T-cell (primary cell): ENCODE data around the gene AKAP8L. TPM values are rescaled to one million over a fixed set of nuclear protein-coding genes. Genes with fewer than 3 reads are reported as not detected.

Source experiments
- ATAC-seq, 4 experiments: fragments of 200-7000 bp in 3 of 4; fragments of 150-1000 bp in 1 of 4; cut with Tn5 transposase; replicated peaks in 1 of 4; 1 replicate in 3 of 4; 2 replicates in 1 of 4; pipeline ENCODE4 v1.10.0; 2021; ENCODE audit warnings: moderate library complexity in 3 of 4, mild to moderate bottlenecking in 2 of 4, moderate number of reproducible peaks in 1 of 4
- CTCF ChIA-PET, 2 donors: fragments of 300-600 bp; sonication (Branson Sonifier 250); formaldehyde crosslinking; loops; one replicate each; lab custom pipeline; 2022; ENCODE audit warnings: antibody characterized with exemption in 2 of 2; lab: Charles Lee
- POLR2A ChIA-PET, 2 donors: fragments of 300-600 bp; sonication (Branson Sonifier 250); formaldehyde crosslinking; loops; one replicate each; lab custom pipeline; 2022; ENCODE audit warnings: antibody characterized with exemption in 2 of 2; lab: Charles Lee
- DNase-seq, 35 experiments: peaks; one replicate each; pipeline versions ENCODE4 v3.0.0 to v3.0.0-alpha.2; 2013 to 2023
- H3K27ac ChIP-seq: one replicate; pipeline ENCODE4 v1.5.1; 2013; ENCODE audit warnings: low read length
- H3K27me3 ChIP-seq, 2 experiments: replicated peaks in 1 of 2; 1 replicate in 1 of 2; 2 replicates in 1 of 2; pipeline versions ENCODE4 v1.6.1 to v1.7.0; 2013; ENCODE audit warnings: low read length in 1 of 2, mixed read lengths in 1 of 2; ENCODE audit not compliant: control insufficient read depth in 2 of 2, insufficient read depth in 2 of 2; ENCODE audit errors: extremely low read depth in 1 of 2
- H3K36me3 ChIP-seq, 2 donors: 1 replicate in 1 of 2; 2 replicates in 1 of 2; pipeline versions ENCODE4 v1.6.1 to v1.7.0; 2013; ENCODE audit warnings: low read length in 1 of 2; ENCODE audit not compliant: control insufficient read depth in 2 of 2, insufficient read depth in 1 of 2; ENCODE audit errors: extremely low read depth in 1 of 2
- H3K4me1 ChIP-seq, 2 experiments: 1 replicate in 1 of 2; 2 replicates in 1 of 2; pipeline versions ENCODE4 v1.6.1 to v1.7.0; 2013; ENCODE audit warnings: low read length in 2 of 2, mixed read lengths in 1 of 2; ENCODE audit not compliant: insufficient read depth in 2 of 2, control insufficient read depth in 1 of 2; ENCODE audit errors: extremely low read depth in 1 of 2
- H3K4me3 ChIP-seq, 2 donors: 1 replicate in 1 of 2; 2 replicates in 1 of 2; pipeline versions ENCODE4 v1.5.1 to v1.7.0; 2013; ENCODE audit warnings: mild to moderate bottlenecking in 2 of 2, low read length in 1 of 2, moderate library complexity in 1 of 2; ENCODE audit not compliant: control insufficient read depth in 1 of 2; ENCODE audit errors: extremely low read depth in 1 of 2
- H3K9me3 ChIP-seq: 2 replicates; pipeline ENCODE4 v1.7.0; 2013
- H3K27ac Mint-ChIP-seq, 2 donors: one replicate each; pipeline ENCODE4 v1.8.0; 2020 to 2021; ENCODE audit warnings: mild to moderate bottlenecking in 2 of 2, mixed read lengths in 2 of 2
- H3K27me3 Mint-ChIP-seq, 2 donors: one replicate each; pipeline ENCODE4 v1.8.0; 2021 to 2022; ENCODE audit warnings: mixed read lengths in 2 of 2
- H3K36me3 Mint-ChIP-seq: one replicate; pipeline ENCODE4 v1.8.0; 2021; ENCODE audit warnings: mixed read lengths
- H3K4me1 Mint-ChIP-seq, 3 donors: one replicate each; pipeline ENCODE4 v1.8.0; 2020 to 2022; ENCODE audit warnings: mixed read lengths in 3 of 3, mild to moderate bottlenecking in 1 of 3
- H3K4me3 Mint-ChIP-seq, 3 donors: one replicate each; pipeline ENCODE4 v1.8.0; 2020 to 2022; ENCODE audit warnings: mild to moderate bottlenecking in 3 of 3, mixed read lengths in 3 of 3, moderate library complexity in 3 of 3
- H3K9me3 Mint-ChIP-seq, 3 donors: one replicate each; pipeline ENCODE4 v1.8.0; 2020 to 2022; ENCODE audit warnings: mixed read lengths in 3 of 3
- WGBS: methylation state at CpG from one replicate; pipeline ENCODE4 v1.1.5; 2013; ENCODE audit warnings: missing lambda C conversion rate; ENCODE audit not compliant: insufficient coverage; 5-methylcytosine and 5-hydroxymethylcytosine counted together
- total RNA-seq, 35 experiments: library from RNA in 6 of 35; stranded (reverse) in 6 of 35; fragments of 120-200 nt in 1 of 35; gene quantifications; one replicate each; pipeline versions ENCODE4 v1.2.1 to v1.2.4 and lab custom pipeline; 2013 to 2026

AKAP8L gene
- total RNA-seq, 5 donors from 2014 or later (not counting 1 experiment from before 2014, with no cell fraction given), result 134 to 198 (median 184) TPM

GRCh38 chr19:15445227-15445605 lies 26.4 kb upstream of the AKAP8L start:
- H3K9me3 Mint-ChIP-seq, result no peaks in the 10 kb centered on the region
- no peaks in the 10 kb centered on the region for H3K36me3 Mint-ChIP-seq
- no peak overlapping the region for H3K4me3 Mint-ChIP-seq
- Histone ChIP-seq H3K9me3 (no peaks in the 10 kb centered on the region), H3K36me3 (no peaks in the 10 kb centered on the region), H3K27me3 (no peaks in the 10 kb centered on the region), H3K27ac (no peak overlapping the region), H3K4me3 (no peak overlapping the region), H3K4me1 (peaks cover 0 to 12% of the 10 kb centered on the region in 2 experiments)
- no peak overlapping the region for H3K27ac Mint-ChIP-seq
- ChIA-PET CTCF (no interaction called here), POLR2A (no interaction called here)
- peaks cover 8 to 10% (median 9%) of the 10 kb centered on the region in 3 donors for H3K4me1 Mint-ChIP-seq
- no peak for ATAC-seq
- H3K27me3 Mint-ChIP-seq, result no peaks in the 10 kb centered on the region
- WGBS, result 87% methylated on average over 9 of the region's 9 CpGs
- DNase-seq, result no peak

- H3K4me3 Mint-ChIP-seq, result no peak overlapping the region
- H3K9me3 Mint-ChIP-seq, result no peaks in the 10 kb centered on the region
- H3K36me3 Mint-ChIP-seq, result no peaks in the 10 kb centered on the region
- Histone ChIP-seq H3K27me3 (no peaks in the 10 kb centered on the region), H3K27ac (no peak overlapping the region), H3K36me3 (no peaks in the 10 kb centered on the region), H3K9me3 (no peaks in the 10 kb centered on the region), H3K4me3 (no peak overlapping the region), H3K4me1 (peaks cover 0 to 9% of the 10 kb centered on the region in 2 experiments)
- POLR2A ChIA-PET, result no interaction called here
- ATAC-seq (no peak), DNase-seq (no peak)
- no peaks in the 10 kb centered on the region for H3K27me3 Mint-ChIP-seq
- H3K4me1 Mint-ChIP-seq, result peaks cover 7 to 8% (median 7%) of the 10 kb centered on the region in 3 donors
- CTCF ChIA-PET, result no interaction called here
- 96% methylated on average over 12 of the region's 15 CpGs for WGBS
- no peak overlapping the region for H3K27ac Mint-ChIP-seq
Observed at GRCh38 chr19:15444505-15445226, 25.9 kb upstream of the AKAP8L start.

- H3K4me3 ChIP-seq, result no peak overlapping the region
- Mint-ChIP-seq H3K27me3 (no peaks in the 10 kb centered on the region), H3K36me3 (no peaks in the 10 kb centered on the region), H3K27ac (no peak overlapping the region), H3K4me1 (peaks cover 5 to 6% (median 5%) of the 10 kb centered on the region in 3 donors), H3K4me3 (no peak overlapping the region), H3K9me3 (no peaks in the 10 kb centered on the region)
- ATAC-seq (no peak), DNase-seq (no peak)
- no peaks in the 10 kb centered on the region for H3K9me3 ChIP-seq
- peaks cover 0 to 4% of the 10 kb centered on the region in 2 experiments for H3K4me1 ChIP-seq
- H3K36me3 ChIP-seq, result peaks cover 0 to 6% of the 10 kb centered on the region in 2 donors
- 98% methylated on average over 6 of the region's 10 CpGs for WGBS
- POLR2A ChIA-PET, result no interaction called here
- CTCF ChIA-PET, result no interaction called here
- no peak overlapping the region for H3K27ac ChIP-seq
- H3K27me3 ChIP-seq, result no peaks in the 10 kb centered on the region
Observed at GRCh38 chr19:15443838-15444237, 25.1 kb upstream of the AKAP8L start.

GRCh38 chr19:15443325-15443724 lies 24.5 kb upstream of the AKAP8L start:
- 77% methylated on average over 1 of the region's 3 CpGs for WGBS
- POLR2A ChIA-PET, result no interaction called here

GRCh38 chr19:15442142-15442920 lies 23.5 kb upstream of the AKAP8L start:
- Mint-ChIP-seq H3K27me3 (no peaks in the 10 kb centered on the region), H3K9me3 (no peaks in the 10 kb centered on the region), H3K4me1 (no peaks in the 10 kb centered on the region), H3K4me3 (no peak overlapping the region), H3K36me3 (no peaks in the 10 kb centered on the region), H3K27ac (no peak overlapping the region)
- no peak overlapping the region for H3K27ac ChIP-seq
- no peak for DNase-seq
- H3K4me1 ChIP-seq, result no peaks in the 10 kb centered on the region
- no peaks in the 10 kb centered on the region for H3K9me3 ChIP-seq
- no peak overlapping the region for H3K4me3 ChIP-seq
- ChIA-PET POLR2A (interaction anchor here in 1 of 2 donors (0.7 kb wide), 1 partner anchor 16 kb away, joined by 6 read pairs; no protein-coding TSS in a partner anchor), CTCF (no interaction called here)
- no peak for ATAC-seq
- 90% methylated on average over 12 of the region's 13 CpGs for WGBS
- no peaks in the 10 kb centered on the region for H3K27me3 ChIP-seq
- H3K36me3 ChIP-seq, result peaks cover 0 to 11% of the 10 kb centered on the region in 2 donors

More at GRCh38 chr19:15443325-15443724, 24.5 kb upstream of the AKAP8L start:
- H3K27ac Mint-ChIP-seq, result peak overlapping the region in 1 of 2 donors; percentile 46
- no peaks in the 10 kb centered on the region for H3K36me3 Mint-ChIP-seq
- H3K4me3 Mint-ChIP-seq, result no peak overlapping the region
- no peaks in the 10 kb centered on the region for H3K9me3 ChIP-seq
- peaks cover 0 to 11% of the 10 kb centered on the region in 2 donors for H3K36me3 ChIP-seq
- DNase-seq (no peak), ATAC-seq (no peak)
- no peaks in the 10 kb centered on the region for H3K27me3 ChIP-seq
- H3K27ac ChIP-seq, result no peak overlapping the region
- H3K27me3 Mint-ChIP-seq, result no peaks in the 10 kb centered on the region
- CTCF ChIA-PET, result no interaction called here
- no peak overlapping the region for H3K4me3 ChIP-seq
- peaks cover 0 to under 1% (median under 1%) of the 10 kb centered on the region in 3 donors for H3K4me1 Mint-ChIP-seq
- H3K9me3 Mint-ChIP-seq, result no peaks in the 10 kb centered on the region
- H3K4me1 ChIP-seq, result no peaks in the 10 kb centered on the region

- Histone ChIP-seq H3K27me3 (no peaks in the 10 kb centered on the region), H3K36me3 (peaks cover 0 to 11% of the 10 kb centered on the region in 2 donors), H3K4me1 (no peaks in the 10 kb centered on the region), H3K4me3 (no peak overlapping the region), H3K9me3 (no peaks in the 10 kb centered on the region), H3K27ac (no peak overlapping the region)
- ChIA-PET POLR2A (interaction anchor here in 1 of 2 donors (0.7 kb wide), 1 partner anchor 17 kb away, joined by 6 read pairs; no protein-coding TSS in a partner anchor), CTCF (no interaction called here)
- Mint-ChIP-seq H3K4me1 (no peaks in the 10 kb centered on the region), H3K9me3 (no peaks in the 10 kb centered on the region), H3K27ac (no peak overlapping the region), H3K27me3 (no peaks in the 10 kb centered on the region), H3K36me3 (no peaks in the 10 kb centered on the region), H3K4me3 (no peak overlapping the region)
- no peak for DNase-seq
- no CpG with 5 or more reads among the region's 3 CpGs for WGBS
- ATAC-seq, result no peak
Observed at GRCh38 chr19:15441317-15441716, 22.5 kb upstream of the AKAP8L start.
